ENCODE measurements around the gene PITPNC1.

DNA sequence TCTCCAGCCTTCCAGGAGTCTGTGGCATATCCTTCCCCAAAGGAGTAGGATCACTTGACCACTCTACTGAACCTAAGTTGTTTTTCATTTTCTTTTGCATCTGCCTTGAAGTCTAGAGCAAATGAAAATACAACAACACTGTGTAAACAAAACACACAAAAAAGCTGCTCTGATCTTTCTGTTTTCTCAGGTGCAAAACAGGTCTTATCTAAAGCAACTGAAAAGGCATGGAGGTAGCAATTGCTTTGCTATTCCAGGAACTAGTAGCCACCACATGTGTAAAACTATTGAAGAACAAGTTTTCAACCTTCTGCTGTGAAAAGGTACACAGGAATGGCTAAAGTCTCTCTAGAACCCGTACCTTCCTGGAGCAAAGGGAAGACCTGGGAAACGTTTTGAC is 127.1 kb downstream of the PITPNC1 start:
- TF ChIP-seq POLR2A (IDR thresholded peaks at IDR 0.05; ENCODE audit: low read depth, low read length) = no peak
- TF ChIP-seq, protein P1, sequence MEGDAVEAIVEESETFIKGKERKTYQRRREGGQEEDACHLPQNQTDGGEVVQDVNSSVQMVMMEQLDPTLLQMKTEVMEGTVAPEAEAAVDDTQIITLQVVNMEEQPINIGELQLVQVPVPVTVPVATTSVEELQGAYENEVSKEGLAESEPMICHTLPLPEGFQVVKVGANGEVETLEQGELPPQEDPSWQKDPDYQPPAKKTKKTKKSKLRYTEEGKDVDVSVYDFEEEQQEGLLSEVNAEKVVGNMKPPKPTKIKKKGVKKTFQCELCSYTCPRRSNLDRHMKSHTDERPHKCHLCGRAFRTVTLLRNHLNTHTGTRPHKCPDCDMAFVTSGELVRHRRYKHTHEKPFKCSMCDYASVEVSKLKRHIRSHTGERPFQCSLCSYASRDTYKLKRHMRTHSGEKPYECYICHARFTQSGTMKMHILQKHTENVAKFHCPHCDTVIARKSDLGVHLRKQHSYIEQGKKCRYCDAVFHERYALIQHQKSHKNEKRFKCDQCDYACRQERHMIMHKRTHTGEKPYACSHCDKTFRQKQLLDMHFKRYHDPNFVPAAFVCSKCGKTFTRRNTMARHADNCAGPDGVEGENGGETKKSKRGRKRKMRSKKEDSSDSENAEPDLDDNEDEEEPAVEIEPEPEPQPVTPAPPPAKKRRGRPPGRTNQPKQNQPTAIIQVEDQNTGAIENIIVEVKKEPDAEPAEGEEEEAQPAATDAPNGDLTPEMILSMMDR (IDR thresholded peaks at IDR 0.05; ENCODE audit: extremely low read depth in 1 of 2, insufficient read depth in 1 of 2, low read depth in 1 of 2, low read length in 2 of 2) = no peak
- TF ChIP-seq JUN (IDR thresholded peaks at IDR 0.05; ENCODE audit: borderline replicate concordance, insufficient read depth, insufficient read length, low read depth) = no peak
- TF ChIP-seq, protein P2, sequence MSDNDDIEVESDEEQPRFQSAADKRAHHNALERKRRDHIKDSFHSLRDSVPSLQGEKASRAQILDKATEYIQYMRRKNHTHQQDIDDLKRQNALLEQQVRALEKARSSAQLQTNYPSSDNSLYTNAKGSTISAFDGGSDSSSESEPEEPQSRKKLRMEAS (IDR thresholded peaks at IDR 0.05; ENCODE audit: insufficient read depth, insufficient read length) = no peak
- TF ChIP-seq POLR2AphosphoS5 (IDR thresholded peaks at IDR 0.05; ENCODE audit: insufficient read depth, low read depth, low read length) = no peak

Measured in endothelial cell of umbilical vein (primary cell).